Fibroblast of the aortic adventitia (primary cell): ENCODE measurements around the gene PPM1H. TPM values are rescaled to one million over a fixed set of nuclear protein-coding genes. Genes with fewer than 3 reads are reported as not detected.

Experiments used
- DNase-seq: peaks from one replicate; pipeline ENCODE4 v3.0.0-alpha.2; 2010; ENCODE audit warnings: low read depth
- H3K4me3 ChIP-seq: 2 replicates; pipeline ENCODE4 v1.5.1; 2011; ENCODE audit warnings: low read depth, mild to moderate bottlenecking, control low read depth, low read length, moderate library complexity
- CTCF ChIP-seq: IDR thresholded peaks from 2 replicates; pipeline ENCODE4 v1.5.1; 2011; ENCODE audit warnings: mild to moderate bottlenecking, low read length, control low read depth, inconsistent platforms; ENCODE audit not compliant: insufficient read depth
- total RNA-seq: library from RNA; depleted of rRNA; stranded (reverse); fragments of >200 nt; gene quantifications from 2 replicates; pipeline ENCODE4 v1.2.3, GENCODE V29; 2012; ENCODE audit warnings: low replicate concordance

The PPM1H gene
- total RNA-seq, 1 donor: 1.3 TPM

GRCh38 chr12:62841846-62842245 lies 93.1 kb downstream of the PPM1H start:
- TF ChIP-seq CTCF: no peak
- no peak overlapping the region for H3K4me3 ChIP-seq
- DNase-seq: no peak

- no peak overlapping the region for H3K4me3 ChIP-seq
- no peak for TF ChIP-seq CTCF
- no peak for DNase-seq
These were observed 94.1 kb downstream of the PPM1H start for GRCh38 chr12:62840806-62841205.

- no peak overlapping the region for H3K4me3 ChIP-seq
- no peak for DNase-seq
- no peak for TF ChIP-seq CTCF
These were observed 94.9 kb downstream of the PPM1H start for GRCh38 chr12:62839869-62840660.

- DNase-seq: peak; percentile 39
- H3K4me3 ChIP-seq: no peak overlapping the region
- TF ChIP-seq CTCF: no peak
These were observed 99.9 kb downstream of the PPM1H start for GRCh38 chr12:62834971-62835547.

- no peak overlapping the region for H3K4me3 ChIP-seq
- peak; percentile 12 for DNase-seq
- no peak for TF ChIP-seq CTCF
These were observed 100.5 kb downstream of the PPM1H start for GRCh38 chr12:62834406-62834805.

GRCh38 chr12:62833634-62834033 lies 101.3 kb downstream of the PPM1H start:
- H3K4me3 ChIP-seq: no peak overlapping the region
- DNase-seq: no peak
- TF ChIP-seq CTCF: no peak
